Activated CD4-positive, alpha-beta T cell treated with anti-CD3 and anti-CD28 coated beads, Interleukin-2, amount 10 ng/mL, durations not matched to agents 7 days and 5 days (primary cell): ENCODE measurements around the gene GPR150. TPM values are rescaled to one million over a fixed set of nuclear protein-coding genes. Genes with fewer than 3 reads are reported as not detected.

Source experiments
- CTCF ChIA-PET: fragments of 350-600 bp; sonication (Branson Sonifier 250); formaldehyde crosslinking; loops from one replicate; lab custom pipeline; 2021; ENCODE audit warnings: antibody characterized with exemption; lab: Charles Lee
- POLR2A ChIA-PET: fragments of 350-600 bp; sonication (Branson Sonifier 250); formaldehyde crosslinking; loops from one replicate; lab custom pipeline; 2021; ENCODE audit warnings: antibody characterized with exemption; lab: Charles Lee
- DNase-seq: peaks from one replicate; pipeline ENCODE4 v3.0.0-alpha.2; 2020
- H3K27ac Mint-ChIP-seq: one replicate; pipeline ENCODE4 v1.8.0; 2021; ENCODE audit warnings: mild to moderate bottlenecking, moderate library complexity, mixed read lengths
- H3K27me3 Mint-ChIP-seq: one replicate; pipeline ENCODE4 v1.8.0; 2021; ENCODE audit warnings: mixed read lengths
- H3K36me3 Mint-ChIP-seq: one replicate; pipeline ENCODE4 v1.8.0; 2021; ENCODE audit warnings: low read depth, mixed read lengths
- H3K4me1 Mint-ChIP-seq: one replicate; pipeline ENCODE4 v1.8.0; 2021; ENCODE audit warnings: mixed read lengths
- H3K4me3 Mint-ChIP-seq: one replicate; pipeline ENCODE4 v1.8.0; 2021; ENCODE audit warnings: mild to moderate bottlenecking, moderate library complexity, mixed read lengths
- H3K9me3 Mint-ChIP-seq: one replicate; pipeline ENCODE4 v1.8.0; 2021; ENCODE audit warnings: mixed read lengths
- total RNA-seq, 2 experiments: library from RNA; stranded (reverse); gene quantifications; one replicate each; pipeline ENCODE4 v1.2.3, GENCODE V29; 2021

Gene GPR150
- total RNA-seq, 2 experiments from 2014 or later = 0.87 to 1.2 TPM

DNA sequence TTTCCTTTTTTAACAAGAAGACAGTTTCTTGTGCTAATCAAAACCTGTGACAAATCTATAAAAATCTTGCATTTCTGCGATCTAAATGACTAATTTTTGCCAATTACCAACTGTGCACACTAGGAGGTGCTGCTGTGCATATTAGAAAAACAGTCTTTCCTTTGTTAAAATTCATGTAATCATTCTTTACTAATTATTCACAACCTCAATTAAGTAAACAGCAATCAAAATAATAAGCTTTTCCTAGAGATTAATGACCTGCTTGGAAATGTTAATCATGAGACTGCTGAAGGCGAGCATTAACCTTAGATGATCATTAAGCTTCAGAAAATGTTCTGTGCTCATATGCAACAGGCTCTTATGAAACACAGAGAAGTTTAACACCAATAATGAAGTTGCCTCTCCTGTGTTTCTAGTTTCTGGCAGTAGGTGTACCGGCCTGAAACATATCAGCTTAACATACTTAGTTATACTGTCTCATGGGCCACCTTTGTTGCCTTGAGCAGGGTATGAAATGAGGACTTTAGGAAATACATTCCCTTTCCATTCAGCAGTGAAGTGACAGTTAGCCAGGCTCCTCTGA lies 44.4 kb downstream of the GPR150 start:
- Mint-ChIP-seq H3K27me3 (no peaks in the 10 kb centered on the region), H3K4me1 (peaks cover 3% of the 10 kb centered on the region), H3K4me3 (no peak overlapping the region), H3K27ac (no peak overlapping the region), H3K9me3 (no peaks in the 10 kb centered on the region), H3K36me3 (no peaks in the 10 kb centered on the region)
- POLR2A ChIA-PET = no interaction called here
- CTCF ChIA-PET = interaction anchor here (0.7 to 1.5 kb wide), 8 partner anchors 11 to 185 kb away, joined by 3 to 5 read pairs (median 3); partner anchors contain the start of gene RFESD
- DNase-seq = peak; percentile 48

DNA sequence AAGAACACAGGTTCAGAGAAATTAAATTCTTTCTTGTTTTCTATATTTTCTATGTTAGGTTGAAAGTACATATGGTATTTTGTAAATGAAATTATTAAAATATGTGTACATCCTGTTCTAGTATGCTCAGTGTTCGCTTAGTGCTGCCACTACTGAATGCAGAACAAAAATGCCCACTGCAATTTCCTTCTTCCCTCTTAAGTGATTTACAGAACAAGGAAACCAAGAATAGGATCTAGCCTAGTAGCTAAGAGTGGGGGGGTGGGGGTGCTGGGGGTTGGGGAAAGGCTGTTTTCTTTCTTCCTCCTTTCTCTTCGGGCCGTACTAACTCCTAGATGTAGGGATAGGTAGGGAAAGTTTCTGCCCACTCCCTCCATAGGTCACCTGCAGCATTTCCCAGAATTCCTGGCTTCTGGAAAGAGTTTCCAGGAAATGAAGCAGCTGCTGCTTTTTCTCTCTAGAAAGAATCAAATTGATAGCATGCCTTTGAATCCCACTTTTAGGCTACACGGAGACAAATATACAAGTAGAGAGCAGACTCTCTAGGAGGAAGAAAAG lies 47.3 kb downstream of the GPR150 start:
- no peak for DNase-seq
- Mint-ChIP-seq H3K36me3 (no peaks in the 10 kb centered on the region), H3K9me3 (no peaks in the 10 kb centered on the region), H3K27me3 (no peaks in the 10 kb centered on the region), H3K27ac (no peak overlapping the region), H3K4me3 (no peak overlapping the region), H3K4me1 (peaks cover 3% of the 10 kb centered on the region)
- CTCF ChIA-PET = no interaction called here
- POLR2A ChIA-PET = no interaction called here

DNA sequence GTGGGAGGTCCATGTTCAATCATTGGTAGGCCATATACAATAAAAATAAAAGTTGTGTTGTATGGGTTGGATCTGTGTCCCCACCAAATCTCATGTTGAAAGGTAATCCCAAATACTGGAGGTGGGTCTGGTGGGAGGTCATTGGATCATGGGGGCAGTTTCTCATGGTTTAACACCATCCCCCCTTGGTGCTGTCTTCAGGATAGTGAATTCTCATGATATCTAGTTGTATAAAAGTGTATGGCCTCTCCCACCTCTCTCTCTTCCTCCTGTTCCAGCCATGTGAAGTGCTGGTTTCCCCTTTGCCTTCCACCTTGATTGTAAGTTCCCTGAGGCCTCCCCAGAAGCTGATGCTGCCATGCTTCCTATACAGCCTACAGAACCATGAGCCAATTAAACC lies 47.8 kb downstream of the GPR150 start:
- no peaks in the 10 kb centered on the region for H3K9me3 Mint-ChIP-seq
- no peaks in the 10 kb centered on the region for H3K36me3 Mint-ChIP-seq
- no peak overlapping the region for H3K27ac Mint-ChIP-seq
- ChIA-PET POLR2A (no interaction called here), CTCF (interaction anchor here (1.2 kb wide), 1 partner anchor 113 kb away, joined by 3 read pairs; no protein-coding TSS in a partner anchor)
- H3K4me3 Mint-ChIP-seq = no peak overlapping the region
- DNase-seq = no peak
- H3K4me1 Mint-ChIP-seq = peaks cover 3% of the 10 kb centered on the region
- H3K27me3 Mint-ChIP-seq = no peaks in the 10 kb centered on the region

DNA sequence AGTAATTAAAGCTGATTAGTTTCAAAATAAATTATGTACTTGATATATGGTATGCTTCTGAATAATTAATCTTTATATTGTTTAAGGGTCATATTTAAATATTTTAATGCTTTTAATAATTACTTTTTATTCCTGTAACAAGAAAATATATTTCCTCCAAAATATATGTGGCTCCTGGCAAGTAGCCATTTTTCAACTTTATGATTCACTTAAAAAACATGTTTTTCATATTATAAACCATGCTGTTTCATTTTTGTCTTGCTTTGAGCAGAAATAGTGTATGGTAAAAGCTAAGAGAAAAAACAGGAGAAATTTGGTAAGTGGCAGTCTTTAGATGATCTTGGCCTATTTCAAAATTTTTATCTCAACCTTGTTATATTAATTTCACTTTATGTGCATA lies 48.3 kb downstream of the GPR150 start:
- H3K9me3 Mint-ChIP-seq = no peaks in the 10 kb centered on the region
- DNase-seq = no peak
- ChIA-PET POLR2A (no interaction called here), CTCF (interaction anchor here (1.2 to 1.3 kb wide), 2 partner anchors 22 to 113 kb away, joined by 3 read pairs; partner anchors contain the start of gene RFESD)
- H3K27me3 Mint-ChIP-seq = no peaks in the 10 kb centered on the region
- H3K36me3 Mint-ChIP-seq = no peaks in the 10 kb centered on the region
- peaks cover 3% of the 10 kb centered on the region for H3K4me1 Mint-ChIP-seq
- no peak overlapping the region for H3K4me3 Mint-ChIP-seq
- H3K27ac Mint-ChIP-seq = no peak overlapping the region

DNA sequence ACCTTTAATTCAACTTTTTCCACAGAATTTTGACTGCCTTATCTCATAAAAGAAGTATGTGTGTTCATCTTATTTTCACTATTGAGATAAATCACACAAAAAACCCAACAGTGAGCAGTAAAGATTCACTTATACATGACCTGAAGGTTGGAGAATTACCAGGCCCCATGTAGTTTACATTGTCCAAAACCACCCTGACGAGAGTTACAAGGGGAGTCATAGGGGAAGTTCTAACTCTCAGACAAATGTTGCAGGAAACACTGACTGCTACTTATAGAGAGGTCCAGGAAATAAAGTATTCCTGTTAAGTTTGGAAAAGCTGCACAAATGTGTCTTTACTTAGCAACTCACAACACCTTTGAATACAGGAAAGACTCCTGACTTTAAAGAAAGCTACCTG lies 48.8 kb downstream of the GPR150 start:
- no peak overlapping the region for H3K27ac Mint-ChIP-seq
- H3K36me3 Mint-ChIP-seq = no peaks in the 10 kb centered on the region
- ChIA-PET POLR2A (no interaction called here), CTCF (interaction anchor here (1.2 to 1.5 kb wide), 3 partner anchors 22 to 112 kb away, joined by 3 read pairs; partner anchors contain the start of gene RFESD)
- H3K9me3 Mint-ChIP-seq = no peaks in the 10 kb centered on the region
- no peak overlapping the region for H3K4me3 Mint-ChIP-seq
- no peaks in the 10 kb centered on the region for H3K27me3 Mint-ChIP-seq
- DNase-seq = no peak
- peaks cover 3% of the 10 kb centered on the region for H3K4me1 Mint-ChIP-seq

DNA sequence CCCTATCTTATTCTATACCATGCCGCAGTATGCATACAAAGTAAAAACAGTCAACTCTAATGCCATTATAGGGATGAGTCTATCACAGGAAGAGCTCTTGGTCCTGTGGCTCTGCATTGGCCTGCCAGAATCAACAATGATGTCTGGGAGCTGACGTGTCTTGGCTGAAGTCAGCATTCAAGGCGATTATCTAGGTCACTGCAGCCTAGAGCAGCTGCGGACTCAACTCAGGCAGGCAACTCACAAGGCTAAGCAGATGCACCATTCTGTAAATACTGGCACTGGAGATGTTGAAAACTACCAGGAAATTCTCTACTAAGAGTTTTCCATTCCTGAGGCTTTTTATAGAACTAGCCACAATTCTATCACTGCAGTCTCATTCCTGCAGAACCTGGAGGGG lies 49.7 kb downstream of the GPR150 start:
- POLR2A ChIA-PET = no interaction called here
- CTCF ChIA-PET = interaction anchor here (1.5 kb wide), 2 partner anchors 14 to 24 kb away, joined by 3 to 4 read pairs; no protein-coding TSS in a partner anchor
- no peak overlapping the region for H3K27ac Mint-ChIP-seq
- H3K4me1 Mint-ChIP-seq = no peaks in the 10 kb centered on the region
- no peaks in the 10 kb centered on the region for H3K36me3 Mint-ChIP-seq
- no peaks in the 10 kb centered on the region for H3K27me3 Mint-ChIP-seq
- no peak overlapping the region for H3K4me3 Mint-ChIP-seq
- no peaks in the 10 kb centered on the region for H3K9me3 Mint-ChIP-seq
- DNase-seq = no peak

DNA sequence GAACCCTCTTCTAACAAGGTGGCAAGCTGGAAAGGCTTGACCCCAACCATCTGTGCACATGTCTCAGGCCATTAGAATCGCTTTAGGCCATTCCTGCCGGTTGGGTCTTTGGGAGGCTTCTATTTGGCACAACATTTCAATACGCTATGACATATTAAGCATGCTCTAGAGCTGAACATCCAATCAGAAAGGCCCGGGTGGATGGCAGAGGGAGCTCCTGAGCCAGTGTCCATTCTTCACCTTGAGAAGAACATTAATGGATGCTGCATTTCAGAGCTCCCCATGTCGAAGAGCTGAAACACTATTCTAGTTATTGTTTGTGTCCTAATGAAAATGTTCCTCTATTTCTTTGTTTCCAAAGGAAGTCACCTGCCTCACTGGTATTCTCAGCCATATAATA lies 50.1 kb downstream of the GPR150 start:
- no peaks in the 10 kb centered on the region for H3K9me3 Mint-ChIP-seq
- H3K36me3 Mint-ChIP-seq = no peaks in the 10 kb centered on the region
- DNase-seq = no peak
- no peaks in the 10 kb centered on the region for H3K4me1 Mint-ChIP-seq
- H3K4me3 Mint-ChIP-seq = no peak overlapping the region
- H3K27ac Mint-ChIP-seq = no peak overlapping the region
- no peaks in the 10 kb centered on the region for H3K27me3 Mint-ChIP-seq
- ChIA-PET POLR2A (no interaction called here), CTCF (interaction anchor here (1.5 kb wide), 3 partner anchors 15 to 27 kb away, joined by 3 to 5 read pairs (median 4); no protein-coding TSS in a partner anchor)

DNA sequence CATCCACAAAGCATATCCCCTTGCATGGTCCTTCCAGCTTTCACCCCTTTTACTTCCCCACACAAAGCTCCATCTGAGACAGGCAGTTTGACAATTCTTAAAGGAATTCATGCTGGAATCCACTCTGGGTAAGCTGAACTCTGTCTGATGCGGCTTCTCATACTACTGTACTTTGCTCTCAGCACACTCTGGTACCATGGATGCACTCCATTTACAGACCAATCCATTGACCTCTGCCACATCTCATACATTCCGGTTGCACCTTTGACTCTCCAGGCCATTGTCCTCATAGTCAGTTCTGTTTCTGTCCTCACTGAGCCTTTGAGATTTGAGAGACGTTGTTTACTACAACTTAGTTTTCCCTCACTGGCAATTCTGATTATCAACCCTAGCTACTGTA lies 50.7 kb downstream of the GPR150 start:
- no peaks in the 10 kb centered on the region for H3K27me3 Mint-ChIP-seq
- H3K4me3 Mint-ChIP-seq = no peak overlapping the region
- ChIA-PET CTCF (interaction anchor here (1.5 kb wide), 2 partner anchors 15 to 27 kb away, joined by 4 to 5 read pairs; no protein-coding TSS in a partner anchor), POLR2A (no interaction called here)
- no peak overlapping the region for H3K27ac Mint-ChIP-seq
- H3K36me3 Mint-ChIP-seq = no peaks in the 10 kb centered on the region
- DNase-seq = no peak
- H3K9me3 Mint-ChIP-seq = no peaks in the 10 kb centered on the region
- H3K4me1 Mint-ChIP-seq = no peaks in the 10 kb centered on the region

Other genes starting within 250 kb of the GPR150 start
- gene FAM81B, start 228.7 kb upstream of the GPR150 start, total RNA-seq = not detected
- gene SKIC3, start 65.1 kb upstream of the GPR150 start, total RNA-seq = 10 to 100 TPM; 74.6 to 74.9 TPM
- gene ARSK, start 65.0 kb upstream of the GPR150 start, total RNA-seq = 1 to 10 TPM; 5.1 to 5.2 TPM
- 1 to 10 TPM; 5.9 to 6.2 TPM for gene RFESD, start 26.7 kb downstream of the GPR150 start, total RNA-seq
- gene SPATA9, start 62.9 kb downstream of the GPR150 start, total RNA-seq = not detected
- 1 to 10 TPM in 1 of 2 experiments, under 1 TPM in 1; 0.74 to 1.4 TPM for gene RHOBTB3, start 111.2 kb downstream of the GPR150 start, total RNA-seq
- gene GLRX, start 202.6 kb downstream of the GPR150 start, total RNA-seq = 10 to 100 TPM; 60.2 to 61.1 TPM